LoVo (cell line): ENCODE data around the gene SFRP5.
A peak's percentile ranks its signal among the peaks of the same experiment; 100 is the strongest.

ENCODE experiments used
- DNase-seq: peaks from one replicate; pipeline ENCODE4 v3.0.0-alpha.2; 2016; ENCODE audit warnings: low spot score

The SFRP5 gene

DNA sequence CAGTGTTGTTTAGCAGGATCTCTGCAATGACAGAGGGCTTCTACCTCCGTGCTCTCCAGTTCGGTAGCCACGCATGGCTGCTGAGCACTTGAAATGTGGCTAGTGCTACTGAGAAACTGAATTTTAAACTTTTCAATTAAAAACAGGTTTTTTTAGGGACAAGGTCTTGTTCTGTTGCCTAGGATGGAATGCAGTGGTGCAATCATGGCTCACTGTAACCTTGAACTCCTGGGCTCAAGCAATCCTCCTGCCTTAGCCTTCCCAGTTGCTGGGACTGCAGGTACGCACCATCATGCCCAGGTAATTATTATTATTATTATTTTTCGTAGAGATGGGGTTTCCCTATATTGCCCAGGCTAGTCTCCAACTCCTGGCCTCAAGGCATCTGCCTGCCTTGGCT is 13.4 kb upstream of the SFRP5 start:
- no peak for DNase-seq

DNA sequence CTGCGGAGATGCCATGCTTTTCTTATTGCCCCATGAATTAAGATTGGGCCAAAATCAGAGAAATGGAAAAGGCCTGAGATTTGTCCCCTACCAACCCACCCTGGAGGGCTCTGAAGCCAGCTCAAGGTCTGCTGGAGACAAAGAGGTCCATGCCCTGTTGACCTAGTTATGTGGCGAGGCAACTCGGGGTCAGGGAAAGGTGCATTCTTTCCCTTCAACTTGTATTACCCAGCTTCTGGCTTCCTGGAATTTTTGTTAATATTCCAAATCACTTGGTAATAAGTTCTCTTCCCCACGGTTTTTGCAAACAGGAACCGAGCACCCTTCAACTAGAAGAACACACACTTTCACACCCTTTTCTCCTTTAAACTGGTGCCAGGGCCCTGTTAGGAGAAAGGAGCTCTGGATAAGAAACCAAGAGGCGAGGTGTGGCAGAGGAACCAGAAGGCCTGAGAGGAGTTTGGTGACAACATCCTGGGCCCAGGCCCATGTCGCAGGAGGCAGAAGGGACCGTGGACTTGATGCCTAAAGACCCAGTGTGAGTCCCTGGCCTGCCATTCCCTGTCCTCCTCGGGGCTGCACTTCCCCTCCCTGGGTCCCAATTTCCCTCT is 12.5 kb upstream of the SFRP5 start:
- no peak for DNase-seq

DNA sequence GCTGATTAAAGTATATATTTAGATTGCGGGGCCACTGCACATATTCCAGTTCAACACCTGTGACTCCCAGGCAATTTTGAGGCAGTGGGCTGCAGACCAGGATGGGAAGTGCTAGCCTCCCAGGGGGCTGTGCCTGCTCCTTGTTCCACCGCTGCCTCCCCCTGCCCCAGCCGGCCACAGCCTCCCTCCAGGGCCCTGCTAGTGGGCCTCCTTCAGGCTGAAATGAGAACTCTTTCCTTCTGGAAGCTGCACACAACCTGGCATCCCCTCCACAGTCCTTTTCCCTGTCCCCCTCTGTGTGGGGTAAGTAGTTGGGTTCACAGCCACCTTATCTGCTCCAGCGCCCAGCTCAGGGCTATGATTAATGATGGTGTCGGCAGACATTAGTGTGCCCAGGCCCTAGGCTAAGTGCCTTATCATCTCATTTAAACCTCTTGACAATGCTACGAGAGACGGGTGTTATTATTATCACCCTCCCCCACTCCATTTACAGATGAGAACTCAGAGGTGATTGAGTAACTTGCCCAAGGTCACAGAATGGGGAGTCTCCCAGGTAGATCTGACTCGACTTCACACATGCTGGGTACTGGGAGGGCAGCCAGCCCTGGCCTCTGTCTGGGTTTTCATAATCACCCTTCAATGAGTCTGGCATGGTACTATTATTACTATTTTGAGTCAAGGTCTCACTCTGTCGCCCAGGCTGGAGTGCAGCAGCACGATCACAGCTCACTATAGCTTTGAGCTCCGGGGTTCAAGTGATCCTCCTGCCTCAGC is 10.8 kb upstream of the SFRP5 start:
- no peak for DNase-seq

DNA sequence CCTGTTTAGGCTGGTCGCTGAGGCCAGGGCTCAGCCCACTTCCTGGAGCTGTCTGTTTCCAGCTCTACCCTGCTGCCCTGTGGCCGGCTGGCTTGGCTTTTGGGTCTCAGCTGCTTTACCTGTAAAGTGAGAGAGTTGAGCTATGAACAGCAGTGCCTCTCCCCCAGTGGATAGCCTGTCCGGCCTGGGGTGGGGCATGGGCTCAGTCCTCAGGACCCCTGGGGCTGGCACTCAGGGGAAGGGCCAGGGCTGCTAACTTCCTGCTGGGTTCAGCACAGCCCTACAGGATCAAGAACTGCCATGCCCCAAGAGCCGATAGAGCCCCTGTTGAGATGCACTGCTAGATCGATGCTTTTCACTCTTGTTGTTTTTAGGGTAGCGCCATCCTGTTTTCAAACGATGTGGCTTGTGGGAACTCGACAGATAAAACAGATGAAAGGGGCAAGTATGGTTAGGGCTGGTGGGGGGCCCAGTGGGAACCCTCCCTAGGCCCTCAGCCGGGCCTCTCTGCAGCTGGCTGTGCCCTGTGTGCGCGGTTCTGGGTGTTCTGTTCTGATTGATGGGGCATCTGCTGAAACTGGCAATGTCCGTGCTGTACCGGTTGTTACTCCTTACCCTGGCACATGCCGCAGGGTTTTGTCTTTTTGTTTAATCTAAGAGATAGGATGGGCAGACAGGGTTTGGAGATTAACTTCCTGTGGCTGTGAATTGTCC is 10.0 kb upstream of the SFRP5 start:
- no peak for DNase-seq

DNA sequence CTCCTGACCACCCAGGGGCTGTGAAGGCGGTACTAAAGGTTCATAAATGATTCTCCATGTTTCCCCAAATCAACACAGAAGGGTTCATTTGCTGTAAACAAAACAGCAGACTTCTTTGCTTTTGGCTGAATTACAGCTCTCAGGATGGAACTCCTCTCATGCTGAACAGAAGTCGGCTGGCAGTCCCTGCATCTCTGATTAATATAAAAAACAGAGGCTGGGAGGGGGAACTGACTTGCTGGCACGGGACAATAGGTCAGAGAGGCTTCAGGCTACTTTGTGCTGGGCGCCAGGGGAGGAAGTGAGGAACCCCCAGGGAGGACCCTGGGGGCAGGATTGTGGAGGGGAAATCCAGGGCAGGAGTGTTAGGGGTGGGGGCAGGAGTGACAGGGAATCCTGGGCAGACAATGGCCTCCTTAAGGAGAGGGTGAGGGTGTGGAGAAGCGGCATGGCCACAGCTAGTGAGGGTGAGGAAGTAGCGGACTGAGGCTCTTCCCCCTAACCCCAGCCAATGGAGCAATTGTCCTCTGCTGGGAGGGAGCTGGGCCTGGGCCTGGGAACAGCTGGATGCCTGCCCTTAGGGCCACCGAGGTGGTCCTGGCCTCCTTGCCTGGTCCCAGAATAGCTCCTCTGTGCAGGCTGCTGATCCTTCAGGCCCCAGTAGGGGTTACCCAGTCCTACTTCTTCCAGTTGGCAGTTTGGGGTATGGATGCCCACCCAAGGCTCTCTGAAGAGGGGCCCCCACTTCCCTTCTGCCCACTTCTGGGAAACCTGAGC is 9.2 kb upstream of the SFRP5 start:
- DNase-seq = no peak

DNA sequence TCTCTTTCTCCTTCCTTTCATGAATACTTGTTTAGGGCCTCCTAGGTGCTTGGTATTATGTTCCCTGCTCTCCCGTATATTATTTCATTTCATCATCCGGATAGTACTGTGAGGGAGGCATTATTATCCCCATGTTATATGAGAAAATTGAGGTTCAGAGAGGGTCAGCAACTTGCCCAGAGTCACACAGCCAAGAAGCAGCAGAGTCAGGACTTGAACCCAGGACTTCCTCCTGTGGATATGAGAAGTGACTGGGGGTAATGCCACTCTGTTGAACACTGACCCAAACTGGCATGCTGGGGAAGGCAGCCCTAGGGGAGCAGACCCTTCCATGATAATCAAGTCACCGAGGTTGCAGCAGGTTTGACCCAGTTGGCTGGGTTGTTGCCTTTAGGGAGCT is 8.2 kb upstream of the SFRP5 start:
- DNase-seq = no peak

DNA sequence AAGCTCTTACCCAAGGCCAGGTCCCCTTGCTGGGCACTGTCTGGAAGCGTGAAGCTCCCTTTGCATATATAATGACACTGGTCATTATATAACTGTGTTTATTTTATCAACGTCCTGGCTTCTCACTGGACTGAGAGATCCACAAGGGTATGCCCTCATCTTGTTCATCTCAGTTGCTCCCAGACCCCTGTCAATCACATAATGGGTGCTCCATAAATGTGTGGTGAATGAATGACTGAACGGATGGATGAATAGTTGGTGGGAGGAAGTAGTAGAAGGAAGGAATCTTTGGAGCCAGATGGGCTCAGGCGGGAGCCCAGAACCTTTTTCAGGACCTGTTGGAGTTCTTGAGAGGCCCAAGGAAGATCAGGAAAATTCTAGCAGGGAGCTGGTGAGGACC is 7.7 kb upstream of the SFRP5 start:
- no peak for DNase-seq

DNA sequence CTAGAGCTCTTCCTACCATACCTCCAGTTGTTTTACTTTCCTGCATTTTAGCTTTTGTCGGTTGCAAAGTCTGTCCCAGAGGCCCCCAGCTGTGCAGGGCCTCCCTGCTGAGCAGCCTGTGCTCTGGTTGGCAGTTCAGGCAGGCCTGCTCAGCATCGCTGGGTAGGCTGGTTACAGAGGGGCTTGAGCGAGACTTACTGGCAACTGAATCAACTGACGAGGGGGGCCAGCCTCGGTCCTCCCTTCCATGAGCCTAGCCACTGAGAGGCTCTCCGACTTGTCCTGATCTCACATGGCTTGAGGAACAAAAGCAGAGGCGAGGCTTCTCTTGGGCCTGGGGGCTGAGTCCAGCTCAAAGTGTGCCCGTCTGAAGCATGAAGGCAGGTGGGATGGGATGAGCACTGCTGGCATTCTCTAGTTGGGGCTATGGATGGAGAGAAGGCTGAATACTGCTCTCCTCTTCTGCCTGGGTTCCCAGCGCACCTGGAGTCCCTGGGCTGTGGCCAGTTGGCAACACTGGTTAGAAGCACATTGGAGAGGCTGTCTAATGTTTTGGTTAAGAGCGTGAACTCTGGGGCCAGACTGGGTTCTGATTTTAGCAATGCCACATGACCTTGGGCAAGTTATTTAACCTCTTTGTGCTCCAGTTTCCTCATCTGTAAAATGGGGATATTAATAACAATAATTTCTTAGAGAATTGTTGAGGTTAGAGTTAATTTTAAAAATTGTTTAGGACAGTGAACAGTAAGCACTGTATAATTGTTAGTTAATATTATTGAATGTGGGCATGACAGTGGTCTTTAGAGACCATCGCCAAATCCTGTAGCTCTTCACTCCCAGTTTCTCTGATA is 6.9 kb upstream of the SFRP5 start:
- no peak for DNase-seq

DNA sequence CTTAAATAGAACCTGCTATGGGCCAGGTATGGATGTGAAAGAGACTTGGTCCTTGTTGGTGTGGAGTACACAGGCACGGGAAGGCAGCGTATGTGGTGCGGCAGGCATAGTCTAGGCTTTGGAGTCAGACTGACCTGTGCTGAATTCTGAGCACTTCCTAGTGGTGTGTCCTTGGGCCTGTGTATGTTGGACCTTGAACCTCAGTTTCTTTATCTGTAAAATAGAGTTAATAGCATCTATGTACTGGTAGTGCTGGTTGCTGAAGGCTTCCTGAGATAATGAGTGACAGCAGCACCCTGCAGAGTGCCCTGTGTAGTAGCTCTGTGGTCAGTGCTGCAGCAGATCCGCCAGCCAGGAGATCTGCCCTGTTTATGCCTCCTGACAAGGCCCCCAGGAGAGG is 5.3 kb upstream of the SFRP5 start:
- DNase-seq = no peak

DNA sequence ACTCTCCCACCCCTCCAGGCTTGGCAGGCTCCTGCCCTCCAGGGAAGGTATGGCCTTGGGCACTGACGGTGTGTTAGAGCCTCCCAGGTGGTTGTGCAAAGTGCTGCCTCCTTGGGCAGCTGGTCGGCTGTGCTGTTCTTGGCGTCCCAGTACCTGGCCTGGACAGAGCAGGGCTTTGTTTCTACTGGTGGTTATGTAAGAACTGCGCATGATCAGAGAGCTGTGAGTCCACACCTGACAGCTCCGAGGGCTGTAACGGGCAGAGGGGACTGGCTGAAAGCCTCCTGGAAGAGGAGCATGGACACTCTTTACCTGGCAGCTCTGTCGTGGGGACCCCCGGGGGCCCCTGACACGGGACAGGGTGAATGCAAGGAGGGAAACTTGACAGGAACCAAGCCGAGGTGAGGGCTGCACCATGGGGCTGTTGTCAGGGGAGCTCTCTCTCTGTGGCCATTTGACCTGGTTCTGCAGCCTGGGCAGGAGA is 3.1 kb upstream of the SFRP5 start:
- no peak for DNase-seq

DNA sequence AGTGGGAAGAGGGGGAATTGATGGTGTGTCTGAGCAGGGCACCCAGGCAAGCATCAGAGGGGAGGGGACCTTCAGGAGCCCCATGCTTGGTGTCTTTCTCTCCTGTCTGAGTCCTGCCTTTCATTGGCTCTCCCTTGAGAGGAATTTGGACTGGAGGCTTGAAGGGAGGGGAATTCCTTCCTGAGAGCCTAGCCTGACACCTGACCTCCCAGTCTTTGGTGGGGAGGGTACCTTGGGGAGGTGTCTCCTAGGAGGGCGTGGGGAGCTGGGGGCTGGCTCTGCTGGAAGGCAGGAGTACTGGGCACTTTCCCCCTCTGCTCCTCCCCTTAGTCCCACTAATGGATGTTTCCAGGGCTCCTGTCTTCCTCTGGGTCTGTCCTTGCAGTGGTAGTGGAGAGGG is 1.3 kb upstream of the SFRP5 start:
- DNase-seq = no peak

DNA sequence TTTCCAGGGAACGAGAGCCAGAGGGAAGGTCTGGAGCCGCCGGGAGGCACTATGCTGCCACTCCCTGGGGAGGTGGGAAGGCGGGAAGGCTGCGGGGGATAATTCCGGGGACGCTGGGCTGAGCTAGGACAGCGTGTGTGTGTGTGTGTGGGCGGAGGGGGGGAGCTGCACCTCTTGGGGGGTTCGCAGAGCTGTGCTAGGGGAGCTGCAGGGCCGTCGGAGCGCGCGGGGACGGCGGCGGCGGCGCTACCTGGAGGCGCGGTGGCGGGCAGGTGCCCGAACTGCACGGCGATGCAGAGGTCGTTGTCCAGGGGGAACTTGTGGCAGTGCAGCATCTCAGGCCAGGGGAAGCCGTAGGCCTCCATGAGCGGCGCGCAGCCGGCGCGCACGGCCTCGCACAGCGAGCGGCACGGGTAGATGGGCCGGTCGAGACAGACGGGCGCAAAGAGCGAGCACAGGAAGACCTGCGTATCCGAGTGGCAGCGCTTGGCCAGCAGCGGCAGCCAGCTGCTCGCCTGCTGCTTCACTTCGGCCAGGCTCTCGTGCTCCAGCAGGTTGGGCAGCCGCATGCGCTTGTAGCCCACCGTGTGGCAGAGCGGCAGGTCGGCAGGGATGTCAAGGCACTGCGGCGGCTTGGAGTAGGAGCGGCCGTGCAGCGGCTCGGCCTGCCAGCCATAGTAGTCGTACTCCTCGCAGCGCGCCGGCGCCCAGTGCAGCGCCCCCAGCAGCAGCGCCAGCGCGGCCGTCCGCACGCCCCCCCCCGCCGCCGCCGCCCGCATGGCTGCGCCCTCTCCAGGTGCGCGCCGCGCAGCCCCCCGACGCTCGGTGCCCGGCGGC is 526 bp downstream of the SFRP5 start:
- no peak for DNase-seq

DNA sequence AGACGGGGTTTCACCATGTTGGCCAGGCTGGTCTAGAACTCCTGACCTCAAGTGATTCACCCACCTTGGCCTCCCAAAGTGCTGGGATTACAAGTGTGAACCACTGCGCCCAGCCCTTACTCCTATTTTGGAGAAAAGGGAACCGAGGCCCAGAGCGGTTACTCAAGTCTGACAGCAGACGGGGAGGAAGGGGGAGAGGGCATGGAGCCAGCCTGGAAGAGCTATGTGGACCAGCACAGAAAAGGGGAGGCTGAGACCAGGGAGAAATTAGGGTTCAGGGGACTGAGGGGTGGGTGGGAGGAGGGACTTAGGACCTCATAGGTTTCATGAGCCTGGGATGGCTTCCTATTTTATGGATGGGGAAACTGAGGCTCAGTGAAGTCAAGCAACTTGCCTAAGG is 1.5 kb downstream of the SFRP5 start:
- DNase-seq = no peak

DNA sequence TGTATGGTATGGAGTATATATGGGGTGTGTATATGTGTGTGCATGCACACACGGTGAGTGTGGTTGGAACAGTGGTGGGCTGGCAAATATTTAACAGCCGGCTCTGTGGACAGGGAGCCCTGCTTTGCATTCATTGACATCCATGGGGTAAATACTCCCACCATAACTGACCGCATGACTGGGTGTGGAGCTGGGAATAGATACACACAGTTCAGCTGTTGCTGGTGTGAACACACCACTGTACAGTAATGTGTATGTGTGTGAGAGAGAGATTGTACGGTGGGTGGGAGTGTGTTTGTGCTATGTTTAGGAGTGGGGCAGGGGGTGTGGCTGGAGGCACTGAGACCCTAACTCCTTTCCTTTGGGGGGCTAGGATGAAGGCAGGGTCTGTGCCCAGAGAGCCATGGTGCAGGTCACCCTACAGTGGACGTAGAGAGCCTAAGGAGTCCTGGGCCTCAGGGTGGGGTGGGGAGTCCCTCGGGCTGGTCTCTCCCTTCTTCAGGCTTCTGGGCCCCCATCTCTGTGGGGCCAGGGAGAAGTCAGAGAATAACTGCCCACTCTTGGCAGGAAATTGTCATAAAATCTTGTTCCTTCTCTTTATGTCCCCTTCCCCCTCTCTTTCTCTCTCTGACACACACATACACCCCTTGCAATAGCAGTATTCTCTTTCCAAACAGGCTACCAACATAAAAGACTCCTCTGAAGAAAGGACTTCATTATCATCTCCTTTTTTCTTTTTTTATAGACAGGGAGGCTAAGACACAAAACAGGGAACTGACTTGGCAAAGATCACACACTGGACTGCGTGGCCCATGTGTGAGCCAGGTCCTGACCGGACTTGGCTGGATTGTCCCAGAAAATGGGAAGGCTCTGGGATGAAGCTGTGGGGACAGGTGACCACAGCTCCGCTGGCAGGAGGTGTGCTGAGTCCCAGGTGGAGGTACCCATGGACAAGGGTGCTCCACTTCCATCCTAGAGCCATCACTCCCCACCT is 3.2 kb downstream of the SFRP5 start:
- no peak for DNase-seq

DNA sequence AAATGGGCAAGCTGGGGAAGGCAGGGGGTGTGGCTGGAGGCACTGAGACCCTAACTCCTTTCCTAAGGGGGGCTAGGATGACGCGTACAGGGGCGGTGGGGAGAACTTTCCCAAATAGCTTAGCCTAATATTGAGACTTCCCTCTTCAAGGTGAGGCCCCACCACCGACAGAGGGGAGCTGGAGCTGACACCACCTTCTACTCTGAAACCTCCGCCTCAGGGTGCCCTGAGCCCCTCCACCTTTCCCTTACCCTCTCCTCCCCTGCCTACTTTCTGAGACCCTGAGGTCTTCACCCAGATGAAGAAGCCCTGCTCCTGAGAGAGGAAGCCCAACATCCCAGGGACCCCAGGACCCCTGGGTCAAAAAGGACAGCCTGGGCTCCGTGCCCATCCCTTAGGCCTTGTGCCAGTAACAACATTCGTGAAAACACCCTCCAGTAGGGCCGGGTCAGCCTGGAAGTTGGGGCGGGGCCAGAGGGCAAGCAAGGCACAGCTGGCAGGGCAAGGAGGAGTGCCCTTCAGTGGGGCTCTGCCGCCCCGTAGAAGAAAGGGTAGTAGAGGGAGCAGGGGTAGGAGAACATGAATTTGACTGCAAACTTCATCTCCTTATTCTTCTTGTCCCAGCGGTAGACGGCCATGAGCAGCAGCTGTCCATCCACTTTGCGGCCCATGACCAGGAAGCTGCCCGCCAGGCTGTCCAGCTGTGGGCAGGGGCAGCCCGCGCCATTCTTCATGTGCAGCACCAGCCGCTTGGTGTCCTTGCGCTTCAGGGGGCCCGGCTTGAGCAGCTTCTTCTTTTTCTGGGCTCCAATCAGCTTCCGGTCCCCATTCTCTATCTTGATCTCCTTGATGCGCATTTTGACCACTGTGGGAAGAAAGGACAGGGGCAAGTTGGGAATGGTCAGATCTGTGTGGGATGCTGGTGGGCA is 4.5 kb downstream of the SFRP5 start:
- no peak for DNase-seq

DNA sequence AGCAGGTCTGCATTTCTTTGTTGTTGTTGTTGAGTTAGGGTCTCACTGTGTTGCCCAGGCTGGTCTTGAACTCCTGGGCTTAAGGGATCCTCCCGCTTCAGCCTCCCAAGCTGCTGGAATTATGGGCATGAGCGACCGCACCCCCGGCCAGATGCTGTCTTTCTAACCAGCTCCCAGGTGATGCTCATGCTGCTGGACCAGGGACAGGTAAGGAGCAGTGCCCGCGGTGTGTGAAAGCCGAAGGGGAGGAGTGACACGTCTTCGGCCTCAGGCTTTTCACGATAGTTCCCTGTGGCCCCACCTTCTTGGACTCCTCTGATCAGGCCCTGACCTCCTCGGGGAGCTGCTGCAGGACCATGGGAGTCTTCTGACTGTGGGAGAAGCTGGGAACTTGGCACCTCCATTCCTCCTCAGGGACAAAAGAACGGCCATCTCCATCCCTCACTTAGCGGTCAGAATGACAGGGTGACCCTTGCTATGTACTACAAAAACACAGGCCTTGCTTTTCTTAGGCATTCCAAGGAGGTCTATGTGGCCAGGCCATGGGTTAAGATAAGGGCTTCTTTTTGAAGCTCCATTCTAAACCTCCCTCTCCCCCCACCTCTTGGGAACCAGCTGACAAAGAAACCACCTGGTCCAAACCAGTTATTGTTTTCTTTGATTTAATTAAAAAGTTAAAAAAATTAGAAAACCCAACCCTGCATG is 5.5 kb downstream of the SFRP5 start:
- no peak for DNase-seq

DNA sequence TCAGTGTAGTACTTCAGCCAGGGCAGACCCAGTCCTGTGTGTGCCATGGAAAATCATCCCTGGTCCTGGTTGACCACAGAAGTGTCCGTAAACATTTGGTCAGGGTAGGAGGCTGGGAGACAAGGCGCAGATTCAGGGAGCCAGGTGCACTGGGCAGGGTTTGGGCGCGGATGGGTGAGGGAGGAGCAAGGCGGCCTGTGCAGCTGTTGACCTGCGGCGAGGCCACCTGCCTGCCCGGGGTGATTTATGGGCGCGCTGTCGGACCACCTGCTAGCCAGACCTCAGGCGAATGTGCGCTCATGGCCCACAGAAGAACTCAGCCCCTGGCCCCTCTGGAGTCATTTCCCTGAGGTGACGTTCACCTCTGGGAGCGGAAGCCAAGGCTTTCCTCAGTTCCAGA is 6.6 kb downstream of the SFRP5 start:
- DNase-seq = no peak

DNA sequence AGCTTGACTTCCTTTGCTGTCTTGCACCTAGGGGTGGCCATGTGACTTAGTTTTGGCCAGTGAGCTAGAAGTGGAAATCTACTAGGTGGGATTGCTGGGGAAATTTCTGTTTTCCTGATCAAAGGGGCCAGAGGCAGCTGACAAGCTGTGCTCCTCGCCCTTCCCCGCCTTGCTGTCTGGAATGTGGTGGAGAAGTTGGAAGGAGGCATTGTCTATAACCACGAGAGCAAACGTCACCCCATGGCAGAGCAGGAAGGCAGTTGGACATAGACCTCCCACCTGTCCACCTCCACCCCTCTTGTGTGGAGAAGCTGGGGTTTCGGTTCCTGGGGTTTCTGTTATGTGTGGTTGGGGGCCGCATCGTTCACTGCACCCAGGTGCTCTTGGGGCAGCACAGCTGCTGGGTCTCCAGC is 7.3 kb downstream of the SFRP5 start:
- DNase-seq = peak; percentile 7
